Mesothelial cell of epicardium (in vitro differentiated cells): Measurements from ENCODE around the gene MEIS2. TPM values are rescaled to one million over a fixed set of nuclear protein-coding genes. Genes with fewer than 3 reads are reported as not detected.
A peak's percentile ranks its signal among the peaks of the same experiment; 100 is the strongest.

Experiments
- DNase-seq, 2 experiments: peaks; one replicate each; pipeline ENCODE4 v3.0.0; 2021; ENCODE audit warnings: low spot score in 2 of 2; ENCODE audit not compliant: unreplicated experiment in 2 of 2
- H3K27ac Mint-ChIP-seq: 2 replicates; pipeline ENCODE4 v1.8.0; 2021; ENCODE audit warnings: mixed read lengths
- H3K27me3 Mint-ChIP-seq: 2 replicates; pipeline ENCODE4 v1.8.0; 2021; ENCODE audit warnings: low read depth, mixed read lengths
- H3K36me3 Mint-ChIP-seq: 2 replicates; pipeline ENCODE4 v1.8.0; 2021; ENCODE audit warnings: mixed read lengths
- H3K4me1 Mint-ChIP-seq: 2 replicates; pipeline ENCODE4 v1.8.0; 2021; ENCODE audit warnings: mixed read lengths
- H3K4me3 Mint-ChIP-seq: 2 replicates; pipeline ENCODE4 v1.8.0; 2021; ENCODE audit warnings: mild to moderate bottlenecking, moderate library complexity, mixed read lengths
- H3K9me3 Mint-ChIP-seq: 2 replicates; pipeline ENCODE4 v1.8.0; 2021; ENCODE audit warnings: mixed read lengths
- CTCF ChIP-seq: fragments of 200-600 bp; sonication (generic); IDR thresholded peaks from one replicate; pipeline ENCODE4 v1.5.0; 2021; ENCODE audit warnings: antibody characterized with exemption; ENCODE audit not compliant: unreplicated experiment
- total RNA-seq: library from RNA; stranded (reverse); gene quantifications from 3 replicates; pipeline ENCODE4 v1.2.1, GENCODE V29; 2021

Gene MEIS2
- total RNA-seq, 1 donor from 2014 or later: 397 TPM

- no peak for TF ChIP-seq CTCF
- DNase-seq: no peak
- peak overlapping the region; percentile 98 for H3K4me3 Mint-ChIP-seq
- H3K9me3 Mint-ChIP-seq: no peaks in the 10 kb centered on the region
- peaks cover 59% of the 10 kb centered on the region for H3K4me1 Mint-ChIP-seq
- peak overlapping the region; percentile 100 for H3K27ac Mint-ChIP-seq
- H3K36me3 Mint-ChIP-seq: peaks cover 8% of the 10 kb centered on the region
- peaks cover 2% of the 10 kb centered on the region for H3K27me3 Mint-ChIP-seq
These were observed 5.5 kb upstream of the MEIS2 start for GRCh38 chr15:37105889-37106288.

- Mint-ChIP-seq H3K27me3 (peaks cover 2% of the 10 kb centered on the region), H3K36me3 (peaks cover 8% of the 10 kb centered on the region), H3K4me3 (peak overlapping the region; percentile 98), H3K4me1 (peaks cover 51% of the 10 kb centered on the region), H3K27ac (peak overlapping the region; percentile 100), H3K9me3 (no peaks in the 10 kb centered on the region)
- TF ChIP-seq CTCF: no peak
- no peak for DNase-seq
These were observed 4.7 kb upstream of the MEIS2 start for GRCh38 chr15:37105029-37105428.

- Mint-ChIP-seq H3K4me3 (peak overlapping the region; percentile 98), H3K9me3 (no peaks in the 10 kb centered on the region), H3K27ac (peak overlapping the region; percentile 100), H3K36me3 (peaks cover 8% of the 10 kb centered on the region), H3K27me3 (peaks cover 2% of the 10 kb centered on the region), H3K4me1 (peaks cover 47% of the 10 kb centered on the region)
- peak in 1 of 2 experiments; percentile 42 for DNase-seq
- no peak for TF ChIP-seq CTCF
These were observed 4.2 kb upstream of the MEIS2 start for GRCh38 chr15:37104424-37104981.

- H3K4me1 Mint-ChIP-seq: peaks cover 39% of the 10 kb centered on the region
- no peaks in the 10 kb centered on the region for H3K9me3 Mint-ChIP-seq
- H3K27ac Mint-ChIP-seq: peak overlapping the region; percentile 100
- no peak for DNase-seq
- H3K27me3 Mint-ChIP-seq: peaks cover 2% of the 10 kb centered on the region
- H3K4me3 Mint-ChIP-seq: peak overlapping the region; percentile 98
- H3K36me3 Mint-ChIP-seq: peaks cover 8% of the 10 kb centered on the region
- TF ChIP-seq CTCF: no peak
These were observed 3.4 kb upstream of the MEIS2 start for GRCh38 chr15:37103475-37104423.

- Mint-ChIP-seq H3K9me3 (no peaks in the 10 kb centered on the region), H3K4me3 (peak overlapping the region; percentile 98), H3K27ac (peak overlapping the region; percentile 100), H3K36me3 (peaks cover 8% of the 10 kb centered on the region), H3K27me3 (peaks cover 2% of the 10 kb centered on the region), H3K4me1 (peaks cover 33% of the 10 kb centered on the region)
- DNase-seq: no peak
- TF ChIP-seq CTCF: no peak
These were observed 2.8 kb upstream of the MEIS2 start for GRCh38 chr15:37103163-37103435.
